Stimulated activated CD4-positive, alpha-beta T cell treated with anti-CD3 and anti-CD28 coated beads, Interleukin-15, amount 100 ng/mL, for 1 hour (primary cell): ENCODE results near the gene SPAG17.

Experiments used
- DNase-seq, 2 donors: peaks; one replicate each; pipeline ENCODE4 v3.0.0-alpha.2; 2020; ENCODE audit warnings: low read depth in 1 of 2, low spot score in 1 of 2

Gene SPAG17

GRCh38 chr1:118185084-118185832 lies at the start of gene SPAG17:
Gene SPAG17, minus strand, starts transcription at chr1:118185228. Its CDS starts 71 bp downstream, at chr1:118185157.
- no peak for DNase-seq

DNA sequence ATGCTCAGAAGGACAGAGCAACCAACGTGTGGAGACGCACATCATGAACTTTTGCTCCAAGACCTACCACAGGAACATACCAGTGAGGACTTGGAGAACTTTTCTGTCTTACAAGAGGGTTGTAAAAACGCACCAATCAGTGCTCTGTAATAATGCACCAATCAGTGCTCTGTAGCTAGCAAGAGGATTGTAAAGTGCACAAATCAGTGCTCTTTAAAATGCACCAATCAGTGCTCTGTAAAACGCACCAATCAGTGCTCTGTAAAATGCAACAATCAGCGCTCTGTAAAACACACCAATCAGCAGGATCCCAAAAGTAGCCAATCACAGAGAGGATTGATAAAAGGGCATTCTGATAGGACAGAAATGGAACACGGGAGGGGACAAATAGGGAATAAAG lies 40.4 kb upstream of the SPAG17 start:
- DNase-seq: no peak

DNA sequence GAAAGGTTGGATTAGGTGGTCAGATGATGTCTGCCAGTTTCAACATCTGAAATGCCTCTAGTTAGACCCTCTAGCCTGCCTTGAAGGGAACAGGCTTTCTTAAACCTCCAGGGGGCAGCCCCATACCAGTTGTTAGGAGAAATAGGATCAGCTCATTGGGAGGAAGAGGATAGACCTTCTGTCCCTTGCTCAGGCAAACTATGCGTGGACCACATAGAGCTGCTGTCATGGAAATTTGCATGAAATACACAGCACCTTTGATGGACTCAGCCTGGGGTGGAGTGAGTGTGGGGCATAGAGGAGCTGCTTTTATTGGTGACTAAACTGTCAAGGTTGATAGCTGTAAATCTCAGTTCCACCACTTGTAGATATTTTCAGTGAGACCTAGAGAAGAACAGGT lies 38.4 kb upstream of the SPAG17 start:
- DNase-seq: no peak

GRCh38 chr1:118219438-118219837 lies 34.4 kb upstream of the SPAG17 start:
- no peak for DNase-seq

DNA sequence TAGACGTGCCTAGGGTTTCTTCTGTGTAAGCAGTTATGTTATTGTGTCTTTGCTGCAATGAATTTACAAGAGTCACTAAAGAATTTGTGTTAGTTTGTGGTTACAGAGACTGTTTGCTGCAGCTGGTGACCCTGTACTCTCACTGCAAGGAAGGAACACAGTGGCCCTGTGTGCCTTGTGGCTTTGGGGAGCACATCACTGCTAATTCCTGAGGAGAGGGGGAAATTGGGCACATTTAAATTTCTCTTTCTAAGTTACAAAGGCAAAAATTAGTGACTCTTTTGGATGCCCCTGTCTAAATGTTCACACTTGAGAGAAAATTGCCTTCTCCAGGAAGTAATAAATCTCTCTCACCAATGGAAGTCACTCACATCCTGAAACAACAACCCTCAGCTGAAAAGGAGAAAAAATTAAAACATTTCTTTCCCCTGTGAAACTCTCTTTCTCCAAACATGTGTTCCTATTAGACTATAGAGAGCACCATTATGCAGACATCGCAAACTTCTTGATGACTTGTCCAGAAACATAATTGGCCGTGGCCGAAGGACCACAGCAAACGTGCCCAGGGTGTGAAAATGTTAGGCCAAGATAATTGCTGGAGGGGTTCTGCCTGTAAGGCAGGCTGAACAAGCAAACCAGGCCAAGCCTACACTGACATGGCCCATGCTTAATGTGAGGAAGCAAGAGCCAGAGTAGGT lies 32.3 kb upstream of the SPAG17 start:
- DNase-seq: no peak

DNA sequence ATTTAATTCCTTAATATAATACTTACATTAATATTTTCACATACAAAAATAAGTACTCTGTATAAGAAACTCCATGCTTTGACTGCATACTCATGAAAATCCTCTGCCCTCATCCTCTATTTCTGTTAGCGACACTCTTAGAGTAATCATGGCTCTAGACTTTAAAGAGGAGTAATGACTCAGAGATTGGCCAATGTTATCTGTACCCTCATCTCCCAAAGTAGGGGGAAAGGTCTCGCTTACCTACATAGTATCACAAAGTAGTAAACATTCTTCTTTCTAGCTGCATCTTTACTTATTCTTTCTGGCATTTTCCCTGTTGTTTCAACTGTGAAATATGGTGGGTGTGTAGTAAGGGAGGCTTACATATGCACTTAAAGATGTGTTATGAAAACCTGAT lies 29.8 kb upstream of the SPAG17 start:
- no peak for DNase-seq

DNA sequence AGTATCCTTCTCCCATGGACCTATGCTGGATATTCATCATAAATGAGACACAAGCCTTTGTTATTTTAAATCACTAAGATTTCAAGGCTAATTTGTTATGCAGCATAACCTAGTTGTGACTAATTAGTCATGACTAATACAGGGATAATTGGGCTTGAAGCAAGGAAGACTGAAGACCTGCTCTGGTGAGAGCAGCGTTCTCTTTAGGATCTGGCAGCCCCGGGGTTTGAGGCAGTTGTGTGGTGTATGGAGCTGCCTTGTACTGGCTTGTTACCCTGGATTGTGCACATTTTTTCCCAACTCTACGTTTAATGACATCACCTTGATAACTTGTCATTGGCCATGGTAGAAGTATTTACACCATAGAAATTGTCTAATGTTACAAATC lies 25.7 kb upstream of the SPAG17 start:
- DNase-seq: no peak

DNA sequence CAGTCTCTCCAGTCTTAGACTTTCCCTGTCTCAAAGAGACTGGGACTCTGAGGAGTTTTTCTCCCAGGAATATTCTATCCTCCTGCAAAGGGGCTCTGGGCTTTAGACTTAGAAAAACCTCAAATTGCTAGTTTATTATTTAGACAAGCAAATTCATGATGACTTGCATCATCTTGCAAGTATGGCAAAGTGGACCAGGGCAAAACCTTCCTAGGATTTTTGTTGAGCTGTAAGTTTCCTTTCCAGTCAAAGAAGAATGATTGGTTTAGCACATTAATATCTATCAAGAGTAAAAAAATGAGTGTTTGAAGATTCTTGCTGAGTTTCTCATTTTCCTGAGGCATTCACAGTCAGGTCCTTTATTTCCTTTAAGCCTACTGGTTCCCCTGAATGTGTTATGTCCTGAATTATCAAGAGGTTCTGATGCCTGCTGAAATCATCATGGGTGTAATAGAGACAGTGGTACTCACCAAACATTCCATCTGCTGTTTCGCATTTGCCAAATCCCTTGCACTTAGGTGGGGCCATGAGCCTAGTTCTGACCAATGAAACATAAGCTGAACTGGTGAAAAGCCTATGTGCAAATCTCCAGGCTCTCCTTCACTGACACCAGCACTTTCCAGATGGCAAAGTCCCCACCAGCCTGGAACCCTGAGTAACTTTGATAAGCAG lies 25.2 kb upstream of the SPAG17 start:
- DNase-seq: no peak

DNA sequence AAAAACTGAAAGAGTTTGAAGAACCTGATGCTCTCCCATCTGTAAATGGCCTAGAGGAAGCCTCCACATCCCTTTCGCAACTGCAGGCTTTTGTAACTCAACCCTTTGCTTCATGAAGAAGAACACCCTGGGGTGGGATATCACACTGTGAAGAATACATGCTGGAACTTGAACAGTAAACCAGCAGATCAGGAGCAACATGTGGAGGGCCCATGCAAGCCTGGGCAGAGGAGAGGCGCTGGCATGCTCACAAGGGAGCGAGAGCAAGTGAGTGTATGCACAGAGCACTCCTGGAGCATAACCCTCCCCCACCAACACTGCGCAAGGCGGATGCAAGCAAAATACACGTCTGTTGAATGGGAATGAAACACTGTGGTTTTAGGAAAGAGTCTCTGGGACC lies 24.6 kb upstream of the SPAG17 start:
- DNase-seq: no peak

DNA sequence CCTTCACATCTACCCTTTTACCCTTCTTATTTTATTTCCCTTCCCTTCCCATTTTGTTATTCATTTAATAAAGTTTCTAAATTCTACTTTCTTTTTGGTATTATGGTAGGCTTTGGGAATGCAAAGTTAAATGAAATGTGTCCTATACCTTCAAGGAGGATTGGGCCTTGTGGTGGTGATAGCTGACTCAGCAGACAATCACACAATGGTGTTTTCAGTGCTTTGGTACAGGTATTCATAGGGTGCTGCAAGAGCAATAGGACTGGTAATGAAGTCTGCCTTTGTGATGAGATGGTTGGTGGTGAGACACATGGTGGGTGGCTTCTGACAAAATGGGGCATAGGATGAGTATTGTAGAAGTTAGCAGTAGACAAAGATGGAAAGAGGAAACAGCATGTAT lies 21.9 kb upstream of the SPAG17 start:
- DNase-seq: no peak

DNA sequence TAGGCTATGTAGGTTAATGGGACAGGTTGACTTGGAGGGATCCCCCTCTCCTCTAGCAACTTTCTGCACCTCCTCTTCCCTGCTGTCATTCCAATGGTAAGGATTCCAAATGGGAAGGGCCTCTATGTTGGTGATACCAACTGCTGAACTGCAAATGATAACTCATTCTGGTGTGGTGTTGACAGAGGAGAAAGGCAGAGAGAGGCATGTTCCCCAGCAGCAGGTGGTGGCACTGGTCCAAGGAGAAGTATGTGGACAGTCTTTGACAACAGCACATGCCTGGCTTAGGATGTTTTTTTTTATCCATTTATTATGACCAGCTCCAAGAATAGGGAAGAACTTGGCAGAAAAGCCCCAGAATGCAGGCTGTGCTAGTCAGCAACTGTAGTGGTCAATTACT lies 19.6 kb upstream of the SPAG17 start:
- no peak for DNase-seq

DNA sequence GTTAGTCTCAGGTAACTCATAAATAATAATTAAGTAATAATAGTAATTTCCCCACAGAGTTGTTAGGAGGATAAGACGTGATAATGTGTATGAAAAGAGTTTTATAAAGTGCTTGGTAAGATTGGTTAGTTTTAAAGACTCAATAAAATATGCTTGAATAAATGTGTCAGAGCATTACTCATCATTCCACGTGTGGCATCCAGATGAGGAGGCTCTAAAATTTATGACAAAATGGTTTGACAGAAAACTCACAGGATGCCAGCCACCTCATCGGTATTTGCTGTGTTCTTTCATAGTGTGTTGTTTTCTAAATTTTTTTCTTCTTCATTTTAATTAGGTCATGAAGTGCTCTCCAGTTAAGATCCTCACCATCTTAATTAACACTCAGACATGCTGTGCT lies 19.1 kb upstream of the SPAG17 start:
- DNase-seq: no peak

GRCh38 chr1:118202076-118202608 lies 17.1 kb upstream of the SPAG17 start:
- no peak for DNase-seq

DNA sequence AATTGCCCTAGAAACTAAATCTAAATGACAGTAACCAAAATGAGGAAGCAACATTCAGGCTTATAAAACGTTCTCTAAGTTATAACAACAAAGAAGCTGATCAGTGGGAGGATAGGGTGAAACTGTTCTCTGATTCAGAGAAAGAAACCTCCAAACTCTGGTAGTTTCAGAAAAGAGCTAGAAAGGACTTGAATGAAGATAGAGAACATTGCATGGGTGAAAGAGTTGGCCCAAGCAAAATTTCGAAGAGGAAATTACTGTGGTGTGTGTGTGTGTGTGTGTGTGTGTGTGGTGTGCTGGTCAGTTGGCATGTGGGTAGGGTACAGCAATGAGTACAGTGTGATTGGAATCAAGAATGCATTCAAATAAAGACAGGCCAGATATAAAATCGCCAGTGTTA lies 16.5 kb upstream of the SPAG17 start:
- DNase-seq: no peak

DNA sequence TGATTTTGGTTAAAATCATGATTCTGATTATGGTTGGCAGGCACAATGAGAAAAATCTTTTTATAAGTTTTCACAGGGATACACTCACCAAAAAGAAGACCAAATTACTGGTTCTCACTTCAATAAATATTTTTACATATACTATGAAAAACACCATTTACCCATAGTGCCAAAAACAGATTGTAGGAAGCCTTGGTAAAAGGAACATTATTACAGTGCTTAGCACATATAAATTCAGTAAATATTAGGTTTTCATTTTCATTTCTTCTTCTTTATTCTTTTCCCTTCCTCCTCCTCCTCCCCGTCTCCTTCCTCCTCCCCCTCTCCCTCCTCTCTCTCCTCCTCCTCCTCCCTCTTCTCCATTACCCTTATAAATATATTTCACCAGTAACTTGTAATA lies 15.8 kb upstream of the SPAG17 start:
- DNase-seq: no peak

DNA sequence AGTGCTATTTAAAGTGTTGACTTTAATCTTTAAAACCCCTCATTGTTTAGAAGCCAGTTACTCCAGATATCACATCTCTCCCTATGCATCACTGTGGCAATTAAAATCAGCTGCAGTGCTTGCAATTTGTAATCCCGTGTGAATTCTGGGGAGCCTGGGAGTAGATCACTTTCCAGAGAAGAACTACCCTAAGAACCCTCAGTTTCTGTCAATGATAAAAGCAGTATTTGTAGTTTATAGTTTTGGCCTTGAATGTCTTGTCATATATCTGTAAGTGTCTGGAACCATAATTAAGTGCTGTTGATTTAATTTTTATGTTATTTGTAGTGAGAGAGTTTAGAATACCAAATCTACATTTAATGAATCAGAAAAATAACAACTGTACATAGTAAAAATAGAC lies 5.5 kb upstream of the SPAG17 start:
- no peak for DNase-seq

DNA sequence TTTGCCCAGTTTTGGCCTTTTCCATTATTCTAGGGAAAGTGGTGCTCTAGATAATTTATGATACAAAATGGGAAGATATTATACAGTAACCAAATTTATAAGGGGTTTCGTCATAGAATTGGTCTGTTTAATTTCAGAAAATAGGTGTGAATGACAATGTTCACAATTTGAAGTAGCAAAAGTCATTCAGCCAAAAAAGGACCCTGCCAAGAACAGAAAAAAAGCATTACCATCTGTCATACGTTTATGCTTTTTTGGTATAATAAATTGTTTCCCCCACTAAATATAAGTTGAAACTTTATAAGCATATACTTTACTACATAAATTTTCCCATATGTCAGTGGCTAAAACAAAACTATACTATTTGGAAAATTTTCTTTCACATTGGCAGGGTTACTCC lies 4.5 kb upstream of the SPAG17 start:
- DNase-seq: no peak

DNA sequence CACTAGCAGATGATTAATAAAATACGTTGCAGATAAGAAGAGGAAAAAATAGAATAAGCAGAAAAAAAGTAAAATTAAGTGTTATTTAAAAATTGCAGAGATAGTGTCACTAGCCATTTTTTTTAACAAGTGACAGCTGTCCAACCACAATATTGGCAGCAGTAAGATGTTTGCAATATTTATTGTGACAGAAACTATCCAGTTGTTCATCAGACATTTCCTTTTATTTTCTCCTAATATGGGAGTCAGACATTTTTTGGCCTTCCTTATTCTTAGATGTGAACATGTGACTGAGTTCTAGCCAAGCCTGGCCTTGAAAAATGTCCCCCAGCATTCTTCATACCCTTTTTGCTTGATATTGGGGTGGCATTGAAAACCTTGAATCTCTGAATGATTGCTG lies 3.4 kb upstream of the SPAG17 start:
- no peak for DNase-seq

GRCh38 chr1:118186026-118186425 lies 998 bp upstream of the SPAG17 start:
- DNase-seq: no peak

GRCh38 chr1:118184739-118185083 lies 317 bp downstream of the SPAG17 start:
- DNase-seq: no peak

GRCh38 chr1:118183586-118183985 lies 1.4 kb downstream of the SPAG17 start:
- DNase-seq: no peak

DNA sequence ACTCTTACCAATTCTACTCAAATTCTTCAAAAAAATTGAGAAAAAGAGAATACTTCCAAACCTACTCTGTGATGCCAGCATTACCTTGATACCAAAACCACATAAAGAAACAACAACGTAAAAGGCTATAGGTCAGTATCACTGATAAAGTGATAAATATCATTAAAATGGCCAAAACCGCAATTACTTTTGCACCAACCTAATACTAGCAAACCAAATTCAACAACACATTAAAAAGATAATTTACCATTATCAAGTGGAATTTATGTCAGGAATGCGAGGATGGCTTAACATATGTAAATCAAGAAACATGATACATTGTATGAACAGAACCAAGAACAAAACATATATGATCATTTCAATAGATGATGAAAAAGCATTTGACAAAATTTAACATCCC lies 7.0 kb downstream of the SPAG17 start:
- DNase-seq: no peak
